Fibroblast of skin of scalp (primary cell): ENCODE data around the gene PABPN1.
A peak's percentile ranks its signal among the peaks of the same experiment; 100 is the strongest.

Experiments
- DNase-seq: peaks from one replicate; pipeline ENCODE4 v3.0.0-alpha.2; 2013

PABPN1 gene

DNA sequence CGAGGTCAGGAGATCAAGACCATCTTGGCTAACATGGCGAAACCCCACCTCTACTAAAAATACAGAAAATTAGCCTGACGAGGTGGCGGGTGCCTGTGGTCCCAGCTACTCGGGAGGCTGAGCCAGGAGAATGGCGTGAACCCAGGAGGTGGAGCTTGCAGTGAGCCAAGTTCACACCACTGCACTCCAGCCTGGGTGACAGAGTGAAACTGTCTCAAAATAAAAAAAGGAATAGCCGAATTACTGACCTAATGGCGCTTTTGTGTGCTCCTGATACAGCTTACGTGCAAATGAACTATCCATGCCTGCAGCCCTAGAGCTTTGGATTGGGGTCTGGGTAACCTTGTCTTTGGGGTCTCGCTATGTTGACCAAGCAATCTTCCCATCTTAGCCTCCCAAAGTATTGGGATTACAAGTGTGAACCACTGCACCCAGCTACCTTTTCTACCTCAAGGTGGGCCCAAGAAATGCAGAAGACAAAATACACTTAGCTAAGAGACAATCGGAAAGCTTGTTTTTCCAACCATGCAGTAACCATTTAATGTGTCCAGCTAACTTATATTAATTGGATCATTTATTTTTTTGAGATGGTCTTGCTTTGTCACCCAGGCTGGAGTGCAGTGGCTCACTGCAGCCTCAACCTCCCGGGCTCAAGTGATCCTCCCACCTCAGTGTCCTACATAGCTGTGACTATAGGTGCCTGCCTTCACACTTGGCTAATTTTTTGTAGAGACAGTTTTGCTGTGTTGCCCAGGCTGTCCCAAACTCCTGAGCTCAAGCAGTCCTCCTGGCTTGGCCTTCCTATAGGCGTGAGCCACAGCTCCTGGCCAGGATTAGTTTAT, 5.5 kb downstream of the PABPN1 start:
- no peak for DNase-seq

DNA sequence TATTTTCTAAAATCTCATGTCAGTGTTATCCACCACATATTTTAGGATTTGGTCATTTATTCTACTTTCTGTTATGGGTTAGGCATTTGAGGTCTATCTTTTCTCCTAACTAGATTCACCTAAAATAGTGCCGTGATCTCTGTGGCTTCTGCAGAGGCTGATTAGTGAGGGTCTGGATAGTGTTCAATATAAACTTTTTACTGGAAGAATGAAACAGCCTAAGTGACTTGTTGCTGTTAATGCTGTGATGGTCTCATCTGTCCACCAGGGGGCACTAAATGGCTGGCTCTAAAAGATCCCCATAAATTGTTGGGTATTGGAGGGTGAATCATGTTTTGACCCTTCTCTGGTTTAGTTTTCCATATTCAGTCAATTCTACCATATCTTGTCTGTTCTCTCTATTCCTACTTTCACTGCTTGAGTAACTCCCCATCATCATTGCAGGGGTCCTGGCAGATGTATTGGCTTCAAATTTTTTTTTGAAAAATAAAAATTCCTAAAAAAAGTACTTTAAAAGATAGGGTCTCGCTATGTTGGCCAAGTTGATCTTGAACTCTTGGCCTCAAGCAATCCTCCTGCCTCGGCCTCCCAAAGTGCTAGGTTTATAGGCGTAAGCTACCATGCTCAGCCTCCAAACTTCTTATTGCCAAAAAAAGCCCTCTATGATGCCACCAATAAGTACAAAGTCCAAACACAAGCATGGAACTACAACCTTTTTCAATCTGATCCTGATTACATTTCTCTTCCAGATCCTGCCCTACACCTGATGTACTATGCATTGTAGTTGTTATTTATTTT, 6.9 kb downstream of the PABPN1 start:
- DNase-seq: peak; percentile 77

DNA sequence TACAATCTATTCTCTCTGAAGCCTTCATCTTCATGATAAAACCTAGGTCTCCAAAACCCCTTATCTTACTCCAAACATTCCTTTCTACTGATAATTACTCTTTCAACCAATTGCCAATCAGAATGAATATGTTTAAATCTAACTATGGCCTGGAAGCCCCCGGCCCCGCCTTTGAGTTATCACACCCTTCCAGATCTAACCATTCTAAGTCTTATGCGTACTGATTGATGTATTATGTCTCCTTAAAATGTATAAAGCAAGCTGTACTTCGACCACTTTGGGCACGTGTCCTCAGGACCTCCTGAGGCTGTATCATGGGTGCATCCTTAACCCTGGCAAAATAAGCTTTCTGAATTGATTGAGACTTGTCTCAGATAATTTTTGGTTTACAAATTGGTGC, 14.4 kb downstream of the PABPN1 start:
- no peak for DNase-seq

DNA sequence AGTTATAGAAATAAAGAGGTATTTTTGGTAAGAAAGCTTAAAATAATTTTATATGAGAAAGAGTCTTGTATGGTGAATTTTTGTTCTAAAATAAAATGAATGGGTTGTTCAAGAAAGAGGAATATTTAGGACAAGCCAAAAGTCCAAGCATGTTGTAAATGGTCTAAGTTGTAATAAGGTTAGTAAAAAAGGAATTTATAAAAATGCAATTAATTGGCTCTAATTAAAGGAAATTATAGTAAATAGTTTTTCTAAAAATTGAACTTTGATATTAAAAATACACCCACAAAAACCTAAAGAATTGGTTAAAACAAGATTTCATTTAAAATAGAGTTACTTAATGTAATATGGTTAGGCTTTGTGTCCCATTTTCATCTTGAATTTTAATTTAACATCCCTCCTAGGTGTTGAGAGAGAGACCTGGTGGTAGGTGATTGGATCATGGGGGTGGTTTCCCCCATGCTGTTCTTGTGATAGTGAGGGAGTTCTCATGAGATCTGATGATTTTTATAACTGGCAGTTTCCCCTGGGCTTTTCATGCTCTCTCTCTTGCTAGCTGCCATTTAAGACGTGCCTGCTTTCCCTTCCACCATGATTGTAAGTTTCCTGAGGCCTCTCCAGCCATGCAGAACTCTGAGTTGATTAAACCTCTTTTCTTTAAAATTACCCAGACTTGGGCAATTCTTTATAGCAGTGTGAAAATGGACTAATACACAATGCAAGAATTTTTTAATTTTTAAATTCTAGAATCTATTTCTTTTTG, 18.4 kb downstream of the PABPN1 start:
- DNase-seq: no peak

DNA sequence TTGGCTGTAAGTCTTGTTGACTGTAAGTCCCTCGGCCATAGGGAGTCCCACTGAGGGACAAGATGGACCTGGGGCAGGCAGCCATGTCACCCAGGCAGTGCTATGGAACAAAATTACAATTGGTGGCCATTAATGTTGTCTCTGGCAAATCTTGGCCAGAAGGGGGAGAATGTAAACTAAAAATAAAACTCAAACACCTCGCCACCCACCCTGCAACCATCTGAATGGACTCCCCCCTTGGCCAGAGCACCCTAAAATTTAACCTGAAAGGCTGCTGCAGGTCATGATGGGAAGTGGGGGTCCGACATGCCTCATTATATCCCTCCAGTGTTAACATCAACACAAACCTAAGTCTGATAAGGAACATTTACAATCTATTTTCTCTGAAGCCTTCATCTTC, 23.2 kb downstream of the PABPN1 start:
- DNase-seq: no peak

DNA sequence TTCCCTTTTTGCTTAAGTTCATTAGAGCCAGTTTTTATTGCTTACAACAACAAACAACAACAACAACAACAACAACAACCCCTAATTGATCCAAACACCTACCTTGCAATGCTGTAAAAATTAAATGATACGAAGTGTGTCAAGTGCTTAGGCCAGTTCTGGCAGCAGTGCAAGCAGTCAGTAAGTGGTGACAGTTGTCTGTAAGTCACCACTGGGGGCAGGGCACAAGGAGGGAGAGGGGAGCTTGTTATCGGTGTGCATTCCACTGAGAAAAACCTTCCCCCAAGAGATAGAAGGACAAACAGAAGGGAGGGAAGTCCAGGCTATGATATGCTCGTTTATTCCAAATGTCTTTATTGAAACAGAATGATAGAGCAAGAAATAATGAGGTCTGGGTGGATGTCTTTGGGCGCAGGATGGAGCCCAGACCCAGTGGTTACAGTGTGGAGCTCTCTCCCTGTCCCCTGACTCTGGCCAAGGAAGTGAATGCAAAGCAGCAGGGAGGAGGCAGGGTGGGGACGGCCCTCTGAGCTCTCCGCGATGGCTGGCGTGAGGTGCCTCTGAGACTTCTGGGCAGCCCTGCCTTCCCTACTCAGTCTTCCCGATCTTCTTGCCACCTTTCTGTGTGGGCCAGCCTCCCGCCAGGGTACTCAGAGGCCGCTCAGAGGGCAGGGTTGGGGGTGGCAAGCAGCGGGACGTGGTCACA, 24.9 kb downstream of the PABPN1 start:
- DNase-seq: no peak

DNA sequence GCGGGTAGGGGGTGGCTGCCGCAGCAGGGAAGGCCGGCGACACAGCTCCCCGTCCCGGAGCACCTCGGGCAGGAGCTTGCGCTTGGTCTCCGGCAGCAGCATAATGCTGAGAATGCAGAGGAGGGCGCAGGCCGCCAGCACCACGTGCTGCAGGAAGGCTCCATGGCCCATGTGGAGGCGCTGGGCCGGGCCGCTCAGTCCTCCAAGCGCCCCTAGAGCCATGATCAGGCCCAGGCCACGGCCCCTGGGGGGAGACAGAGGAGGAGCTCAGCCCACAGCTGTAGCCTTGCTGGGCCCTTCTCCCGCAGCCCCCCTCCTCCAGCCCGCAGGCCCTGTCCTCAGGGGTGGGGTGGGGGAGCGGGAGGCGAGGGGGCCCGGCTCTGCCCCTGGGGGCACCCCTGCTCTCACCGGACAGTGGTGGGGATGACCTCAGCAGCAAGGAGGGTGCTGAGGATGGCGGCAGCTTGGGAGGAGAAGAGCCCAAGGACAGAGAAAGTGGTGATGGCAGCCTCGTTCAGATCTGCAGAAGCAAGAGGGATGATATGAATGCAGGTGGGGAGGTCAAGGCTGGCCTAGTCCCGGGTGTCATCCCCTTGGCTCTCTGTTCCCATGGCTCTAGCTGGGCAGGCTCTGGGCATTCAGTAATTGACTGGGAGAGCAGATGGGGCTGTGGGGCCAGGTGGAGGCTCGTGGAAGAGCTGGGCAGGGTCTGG, 25.6 kb downstream of the PABPN1 start:
- DNase-seq: no peak

DNA sequence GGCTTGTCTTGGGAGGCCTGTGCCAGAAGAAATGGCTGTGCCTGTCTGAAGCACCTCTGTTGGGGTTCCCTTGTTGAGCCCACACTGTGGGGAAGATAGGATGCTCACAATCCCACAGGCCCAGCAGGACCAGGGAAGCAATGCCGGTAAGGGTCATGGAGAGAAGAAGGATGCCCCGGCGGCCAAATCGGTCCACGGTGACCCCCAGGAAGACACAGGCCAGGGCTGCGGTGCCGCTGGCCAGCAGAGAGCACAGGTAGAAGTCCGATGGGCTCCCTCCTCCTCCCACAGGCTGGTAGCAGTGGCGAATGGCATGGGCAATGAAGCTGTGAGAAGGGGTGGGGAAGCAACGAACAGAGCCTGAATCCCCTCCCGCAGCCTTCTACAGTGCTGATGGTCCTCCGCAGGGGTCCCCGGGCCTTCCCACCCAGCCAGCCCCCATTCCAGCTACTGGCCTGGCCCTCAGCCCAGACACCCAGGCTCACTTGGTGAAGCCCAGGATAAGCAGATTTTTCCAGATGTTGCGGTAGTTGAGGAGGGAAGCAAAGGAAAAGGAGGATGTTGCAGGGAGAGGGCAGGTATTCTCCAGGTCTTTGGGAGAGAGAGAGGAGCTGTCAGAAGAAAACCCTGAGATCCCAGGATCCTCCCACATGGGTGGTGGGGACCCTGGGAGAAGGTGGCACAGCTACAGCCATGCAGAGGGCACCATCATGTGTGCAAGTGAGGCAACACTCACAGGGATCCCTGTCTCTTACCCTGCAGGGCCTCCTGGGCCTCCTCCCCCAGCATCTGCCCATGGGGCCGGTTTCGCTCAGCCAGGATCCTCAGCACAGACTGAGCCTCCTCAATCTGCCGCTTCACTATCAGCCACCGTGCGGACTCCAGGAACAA, 26.4 kb downstream of the PABPN1 start:
- no peak for DNase-seq

DNA sequence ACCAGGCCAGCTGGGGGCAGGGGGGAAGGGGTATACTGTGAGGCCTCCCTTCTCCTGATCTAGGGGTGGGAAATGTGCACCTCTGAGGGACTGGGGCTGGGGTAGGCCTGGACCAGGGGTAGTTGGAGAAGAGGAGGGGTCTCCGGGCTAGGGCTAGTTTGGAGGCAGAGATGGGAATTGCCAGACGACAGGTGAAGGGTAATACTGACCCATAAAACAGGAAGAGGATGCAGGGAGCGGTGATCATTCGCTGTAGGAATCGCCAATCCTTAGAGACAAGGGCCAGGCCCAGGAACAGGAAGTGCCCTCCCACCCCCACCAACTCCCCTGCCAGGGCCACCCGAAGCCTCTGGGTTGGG, 27.0 kb downstream of the PABPN1 start:
- DNase-seq: no peak

DNA sequence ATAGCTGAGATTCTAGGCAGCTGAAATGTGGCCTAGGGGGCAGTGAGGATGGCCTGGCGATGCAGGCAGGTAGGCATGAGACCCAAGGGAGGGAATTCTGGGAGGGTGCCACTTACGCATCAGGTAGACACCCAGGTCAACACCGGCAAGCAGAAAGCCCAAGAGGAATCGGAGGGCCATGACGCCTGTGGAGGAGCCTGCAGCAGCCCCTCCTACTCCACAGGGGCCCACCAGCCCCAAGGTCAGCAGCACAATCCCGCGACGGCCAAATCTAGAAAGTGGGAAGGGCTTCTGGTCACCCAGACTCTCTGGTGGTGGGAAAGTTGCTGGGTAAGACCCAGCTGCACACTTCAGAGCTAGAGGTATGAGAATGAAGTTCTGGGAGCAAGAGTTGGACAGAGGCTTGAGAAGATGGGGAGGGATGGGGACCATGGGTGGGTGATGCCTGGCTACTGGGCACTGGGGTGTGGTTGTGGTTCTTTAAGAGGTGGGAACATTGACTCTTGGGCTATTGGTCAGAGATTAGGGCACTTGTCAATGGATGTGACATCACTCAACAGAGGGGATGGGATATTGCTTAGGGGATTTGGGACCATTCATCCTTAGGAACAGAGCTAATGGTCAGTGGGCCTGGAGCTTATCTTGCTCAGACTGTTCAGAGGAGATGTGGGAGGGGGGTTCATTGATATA, 28.0 kb downstream of the PABPN1 start:
- no peak for DNase-seq

DNA sequence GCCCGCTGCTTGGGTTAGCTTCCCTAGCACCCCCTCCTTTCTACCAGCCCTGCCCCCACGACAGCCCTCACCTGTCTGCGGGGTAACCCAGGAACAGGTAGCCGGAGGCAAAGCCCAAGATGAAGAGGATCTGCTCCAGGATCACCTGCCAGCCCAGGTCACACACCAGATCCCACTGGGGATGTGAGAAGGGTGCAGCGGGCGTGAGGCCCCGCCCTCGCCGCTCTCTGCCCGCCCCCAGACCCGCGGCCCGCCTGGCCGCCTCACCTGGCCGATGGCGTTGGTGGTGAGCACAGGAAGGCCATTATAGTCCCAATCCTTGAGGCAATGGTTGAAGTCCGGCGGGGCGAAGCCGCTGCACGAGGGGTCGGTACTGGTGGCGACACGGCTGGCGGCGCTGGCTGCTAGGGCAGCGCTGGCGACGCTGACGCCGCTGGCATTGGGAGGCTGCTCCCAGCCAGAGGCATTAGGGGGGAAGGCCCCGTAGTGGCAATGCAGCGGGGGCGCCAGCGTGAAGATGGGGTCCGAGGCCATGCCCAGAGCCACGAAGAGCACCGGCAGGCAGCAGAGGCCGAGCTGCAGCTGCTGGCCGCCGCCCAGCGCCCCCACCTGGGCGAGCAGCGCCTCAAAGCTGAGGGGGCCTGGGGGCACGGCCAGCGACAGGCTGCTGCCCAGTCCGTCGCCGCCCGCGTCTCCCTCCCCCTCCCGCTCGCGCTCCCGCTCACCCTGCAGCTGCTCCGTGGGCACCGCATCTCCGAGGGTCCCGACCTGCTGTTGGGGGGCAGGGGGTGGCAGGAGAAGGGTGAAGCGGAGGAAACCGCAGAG, 30.6 kb downstream of the PABPN1 start:
- no peak for DNase-seq

DNA sequence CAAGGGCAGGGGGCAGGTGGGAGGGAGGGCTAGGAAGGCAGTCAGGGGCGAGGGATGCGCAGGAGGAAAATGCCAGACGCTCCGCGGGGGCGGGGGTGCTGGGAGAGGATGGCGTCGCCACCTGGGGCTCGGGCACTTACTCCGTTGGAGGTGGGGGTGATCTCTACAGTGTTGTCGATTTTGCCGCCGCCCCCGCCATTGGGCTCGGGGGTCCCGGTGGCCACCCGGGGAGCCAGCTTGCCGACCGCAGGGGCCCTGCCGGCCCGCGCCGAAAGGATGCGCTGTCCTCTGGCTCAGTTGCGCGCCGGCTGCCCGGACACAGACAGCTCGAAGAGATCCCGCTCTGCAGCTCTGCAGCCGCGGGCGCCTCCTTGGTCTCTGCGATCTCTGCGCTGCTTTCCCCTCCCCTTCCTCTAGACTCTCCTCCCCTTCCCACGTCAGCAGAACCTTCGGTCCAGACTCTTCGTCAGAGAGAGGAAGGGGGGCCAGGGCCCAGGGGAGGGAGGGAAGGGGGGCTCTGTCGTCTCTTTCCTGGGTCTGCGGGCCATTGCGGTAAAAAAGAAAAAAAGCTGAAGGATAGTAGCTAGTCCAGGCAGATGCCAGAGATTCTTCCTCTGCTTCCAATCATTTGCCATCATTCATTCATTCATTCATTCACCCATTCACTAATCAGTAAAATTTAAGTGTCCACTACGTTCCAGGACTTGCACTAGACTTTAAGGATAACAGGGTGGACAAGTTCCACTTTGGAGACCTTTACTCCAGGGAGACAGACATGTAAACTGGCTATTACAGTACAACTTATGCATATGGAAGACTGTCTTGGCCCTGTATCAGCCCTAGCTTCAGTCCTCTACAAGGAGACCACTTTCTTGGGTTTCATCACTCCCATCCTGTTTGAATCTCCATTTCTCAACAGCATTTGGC, 31.5 kb downstream of the PABPN1 start, which contains the start of gene SLC22A17:
TSS of gene SLC22A17 (minus strand) at position 382 of the 927 bp plus-strand sequence.
- DNase-seq: peak; percentile 93

DNA sequence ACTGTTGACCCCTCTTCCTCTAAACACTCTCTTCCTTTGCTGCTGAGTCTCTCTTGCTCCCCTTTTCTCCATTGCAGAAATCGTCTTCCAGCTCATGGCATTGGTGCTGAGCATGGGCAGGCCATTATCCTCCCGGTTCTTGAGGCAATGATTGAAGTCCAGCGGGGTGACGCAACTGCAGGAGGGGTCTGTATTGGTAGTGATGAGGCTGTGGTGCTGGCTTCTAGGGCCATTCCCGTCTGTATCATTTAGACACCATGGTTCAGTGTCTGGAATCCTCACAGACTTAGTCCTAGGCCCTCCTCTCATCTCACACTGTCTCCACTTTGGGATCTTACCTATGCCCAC, 32.1 kb downstream of the PABPN1 start:
- no peak for DNase-seq

DNA sequence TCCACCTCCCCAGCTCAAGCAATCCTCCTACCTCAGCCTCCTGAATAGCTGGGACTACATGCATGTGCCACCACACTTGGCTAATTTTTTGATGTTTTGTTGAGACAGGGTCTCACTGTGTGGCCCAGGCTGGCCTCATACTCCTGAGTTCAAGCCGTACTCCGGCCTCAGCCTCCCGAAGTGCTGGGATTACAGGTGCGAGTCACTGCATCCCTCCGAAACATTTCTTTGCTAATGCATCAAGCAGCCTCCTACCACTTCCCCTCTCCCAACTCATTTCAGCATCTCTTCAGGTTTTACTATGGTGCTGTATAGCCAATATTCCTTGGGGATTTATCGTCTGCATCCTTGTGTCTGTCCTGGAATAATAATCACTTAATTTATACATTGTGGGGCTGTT, 33.7 kb downstream of the PABPN1 start:
- no peak for DNase-seq

DNA sequence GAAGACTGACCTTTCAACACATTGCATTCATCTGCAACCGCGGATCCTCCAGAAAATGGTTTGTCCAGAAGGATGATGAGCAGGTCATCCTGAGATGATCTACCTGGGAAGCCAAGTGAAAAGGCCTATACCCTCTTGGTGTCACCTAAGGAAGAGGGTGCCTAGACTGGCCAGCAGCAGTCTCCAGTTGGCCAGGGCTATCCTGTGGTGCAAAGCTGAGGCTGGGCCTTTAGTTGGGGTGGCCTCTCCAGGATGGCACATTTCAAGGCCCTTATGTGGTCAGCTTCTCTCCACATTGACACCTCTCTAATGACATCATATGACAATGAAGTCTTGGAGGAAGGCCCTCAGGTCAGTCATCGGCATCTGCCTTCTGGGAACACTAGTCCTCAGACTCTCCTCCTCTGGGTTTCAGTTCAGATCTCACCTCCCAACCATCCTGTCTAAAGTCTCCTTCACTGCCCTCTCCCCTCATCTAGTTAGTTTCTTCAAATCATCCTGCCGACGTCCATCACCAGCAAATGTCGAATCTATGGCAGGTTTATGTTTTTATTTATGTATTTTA, 34.7 kb downstream of the PABPN1 start:
- no peak for DNase-seq

DNA sequence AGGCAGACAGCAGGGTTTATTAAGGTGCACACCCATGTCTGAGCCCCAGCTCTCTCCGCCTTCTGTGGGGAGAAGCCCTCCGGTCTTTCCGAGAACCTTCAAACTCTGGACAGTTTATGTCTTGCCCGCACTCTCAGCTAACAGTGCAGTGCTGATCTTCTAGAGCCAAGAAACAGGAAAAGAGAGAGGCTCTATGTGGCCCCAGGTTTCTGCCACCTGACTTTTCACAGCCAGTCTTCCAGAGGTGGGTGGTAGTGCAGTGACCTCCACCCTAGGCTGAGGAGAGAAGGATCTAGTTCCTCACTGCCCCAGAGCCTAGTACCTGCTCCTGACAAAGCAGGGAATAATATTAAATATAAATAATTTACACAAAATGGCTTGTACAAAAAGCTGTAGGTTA, 35.4 kb downstream of the PABPN1 start:
- no peak for DNase-seq

DNA sequence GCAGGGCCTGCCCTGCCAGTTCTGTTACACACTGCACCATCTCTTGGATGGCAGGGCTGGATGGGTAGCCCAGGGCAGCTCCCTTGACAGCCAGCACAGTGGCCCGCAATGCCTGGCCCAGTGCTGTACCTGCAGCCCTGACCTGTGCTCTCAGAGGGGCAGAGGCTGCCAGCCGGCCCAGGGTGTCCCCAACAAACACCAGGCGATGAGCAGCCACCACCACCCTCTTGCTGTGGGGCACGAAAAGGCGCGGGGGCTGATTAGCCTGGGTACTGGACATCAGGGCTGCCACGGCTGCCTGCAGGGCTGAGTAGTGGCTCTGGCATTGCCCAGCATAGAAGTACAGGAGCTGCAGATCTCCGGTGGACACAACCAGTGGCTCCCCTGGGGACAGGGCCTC, 36.0 kb downstream of the PABPN1 start:
- DNase-seq: no peak

DNA sequence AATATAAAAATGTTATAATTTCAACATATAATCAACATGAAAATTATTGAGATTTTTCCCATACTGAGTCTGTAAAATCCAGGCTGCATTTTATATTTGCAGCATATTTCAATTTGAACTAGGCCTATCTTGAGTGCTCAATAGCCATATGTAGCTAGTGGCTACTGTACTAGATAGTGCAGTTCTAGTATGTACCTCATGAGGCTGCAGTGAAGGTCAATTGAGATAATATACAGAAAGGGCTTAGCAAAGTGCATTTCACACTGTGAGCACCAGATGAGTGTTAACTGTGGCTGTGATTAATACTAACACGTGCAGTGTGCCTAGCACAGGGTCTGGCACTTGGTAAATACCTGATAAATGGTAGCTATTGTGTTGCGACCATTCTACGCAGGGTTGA, 36.8 kb downstream of the PABPN1 start:
- no peak for DNase-seq
